Measurements from ENCODE around the gene C1QA.

GRCh38 chr1:22633697-22634463 is 2.5 kb upstream of the C1QA start:
- no peak for TF ChIP-seq AFF4 (CRISPR knock-in tag; IDR thresholded peaks at IDR 0.05; ENCODE audit: borderline replicate concordance)
- no peak for TF ChIP-seq JUN (CRISPR knock-in tag; IDR thresholded peaks at IDR 0.05)
- no peak for TF ChIP-seq CREB1 (CRISPR knock-in tag; IDR thresholded peaks at IDR 0.05)
- no peak for TF ChIP-seq ZNF121 (CRISPR knock-in tag; IDR thresholded peaks at IDR 0.05)
- no peak for TF ChIP-seq E2F1 (CRISPR knock-in tag; IDR thresholded peaks at IDR 0.05)
- TF ChIP-seq NFATC4 (CRISPR knock-in tag; IDR thresholded peaks at IDR 0.05) = no peak
- no peak for TF ChIP-seq PRDM15 (CRISPR knock-in tag; IDR thresholded peaks at IDR 0.05)
- no peak for TF ChIP-seq CTCF (IDR thresholded peaks at IDR 0.05)
- no peak for TF ChIP-seq SP1 (CRISPR knock-in tag; conservative IDR thresholded peaks at IDR 0.05)
- no peak for TF ChIP-seq E2F4 (CRISPR knock-in tag; IDR thresholded peaks at IDR 0.05; ENCODE audit: borderline replicate concordance, low read depth)

Measured in WTC11 (cell line).